RWPE1 (cell line): ENCODE results near the gene HNRNPA1.

Source experiments
- CTCF ChIA-PET: fragments of 350-600 bp; sonication (Branson Sonifier 250); formaldehyde crosslinking; extraction: SDS; loops from one replicate; lab custom pipeline; 2021; lab: Yijun Ruan, JAX
- POLR2A ChIA-PET: fragments of 400-600 bp; formaldehyde crosslinking; extraction: SDS; loops from one replicate; lab custom pipeline; 2020; ENCODE audit warnings: antibody characterized with exemption; ENCODE audit not compliant: low non-redundant PET; lab: Yijun Ruan, JAX
- DNase-seq: peaks from one replicate; pipeline ENCODE4 v3.0.0; 2012; ENCODE audit warnings: low spot score
- H3K27ac ChIP-seq: fragments of 450-650 bp; 2 replicates; pipeline ENCODE4 v1.5.1; 2017
- CTCF ChIP-seq: fragments of 450-650 bp; conservative IDR thresholded peaks from 2 replicates; pipeline ENCODE4 v1.5.1; 2017; ENCODE audit warnings: low read depth, mild to moderate bottlenecking

The HNRNPA1 gene

DNA sequence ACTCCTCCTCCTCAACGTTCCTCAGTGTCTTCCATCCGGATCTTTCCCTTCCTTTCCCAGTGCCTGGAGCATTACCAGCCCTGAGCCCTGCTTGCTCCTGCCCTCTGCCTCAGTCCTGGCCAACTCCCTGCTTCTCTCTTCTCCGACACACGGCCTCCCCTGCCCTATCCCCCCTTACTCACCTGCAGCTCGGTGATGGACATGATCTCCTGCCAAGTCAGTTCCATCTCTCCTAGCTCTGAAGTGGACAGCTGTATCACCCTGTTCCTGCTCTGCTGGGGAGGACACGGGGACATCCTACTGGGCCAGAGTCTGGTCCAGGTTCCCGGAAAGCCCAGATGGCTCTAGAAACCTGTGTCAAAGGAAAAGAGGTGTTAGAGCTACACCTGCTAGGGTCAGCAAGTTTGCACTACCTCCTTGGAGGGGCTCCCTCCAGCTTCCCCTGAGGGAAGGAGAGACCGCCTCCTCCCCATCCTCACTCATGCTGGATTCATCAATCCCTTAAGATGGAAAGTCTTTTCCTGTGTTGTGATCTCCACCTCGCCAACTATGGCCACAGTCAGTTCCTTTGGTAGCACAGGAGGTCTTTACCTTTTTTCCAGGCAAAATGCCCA lies 14.5 kb downstream of the HNRNPA1 start:
- CTCF ChIA-PET = interaction anchor here (0.7 kb wide), 2 partner anchors 11 to 42 kb away, joined by 4 to 7 read pairs; no protein-coding TSS in a partner anchor
- POLR2A ChIA-PET = no interaction called here

DNA sequence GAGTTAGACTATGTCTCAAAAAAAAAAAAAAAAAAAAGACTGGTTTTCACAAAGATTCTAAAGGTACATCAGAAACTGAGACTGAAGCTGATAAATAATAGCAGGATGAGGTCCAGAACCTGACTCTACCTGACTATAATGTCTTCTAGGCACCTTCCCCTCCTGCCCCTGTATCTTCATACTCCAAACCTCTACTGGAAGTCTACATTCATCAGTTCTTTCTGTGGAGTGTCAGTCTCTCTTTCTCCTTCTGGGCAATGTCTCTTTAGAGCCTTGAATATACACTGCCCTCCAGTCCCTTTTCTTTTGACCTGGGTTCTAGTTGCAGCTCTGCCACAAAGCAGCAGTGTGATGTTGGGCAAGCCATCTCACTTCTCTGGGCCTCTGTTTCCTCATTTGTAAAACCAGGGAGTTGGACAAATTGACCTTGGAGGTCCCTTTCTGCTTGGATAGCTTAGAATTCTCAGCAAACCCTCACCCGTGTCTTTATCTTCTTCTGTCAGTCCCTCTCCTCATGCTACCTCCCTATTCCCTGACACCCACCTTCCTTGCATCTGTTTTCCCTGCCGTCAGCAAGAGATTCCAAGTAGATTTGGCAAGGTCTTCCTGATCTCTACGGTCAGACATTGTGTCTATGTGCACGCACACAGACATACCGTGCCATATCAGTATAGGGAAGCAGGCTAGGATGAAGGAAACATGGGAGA lies 16.0 kb downstream of the HNRNPA1 start:
- ChIA-PET POLR2A (no interaction called here), CTCF (interaction anchor here (0.6 kb wide), 1 partner anchor 31 kb away, joined by 3 read pairs; no protein-coding TSS in a partner anchor)
- no peak overlapping the region for H3K27ac ChIP-seq
- no peak for DNase-seq
- TF ChIP-seq CTCF = no peak

More for the DNA sequence above, 14.5 kb downstream of the HNRNPA1 start:
- DNase-seq = no peak
- H3K27ac ChIP-seq = no peak overlapping the region
- no peak for TF ChIP-seq CTCF

DNA sequence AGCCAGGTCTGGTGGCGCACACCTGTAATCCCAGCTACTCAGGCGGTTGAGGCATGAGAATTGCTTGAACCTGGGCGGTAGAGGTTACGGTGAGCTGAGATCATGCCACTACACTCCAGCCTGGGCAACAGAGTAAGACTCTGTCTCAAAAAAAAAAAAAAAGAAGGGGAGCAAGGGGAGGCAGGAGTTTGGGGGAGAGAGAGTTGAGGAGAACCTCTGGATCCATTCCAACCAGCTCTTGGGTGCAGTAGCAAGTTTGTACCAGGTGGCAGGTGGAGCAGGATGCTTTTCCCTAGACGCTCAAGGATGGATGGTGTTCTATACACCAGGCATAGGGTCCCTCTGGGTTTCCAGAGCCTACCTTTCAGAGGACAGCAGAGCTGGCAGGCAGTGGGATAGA lies 18.4 kb downstream of the HNRNPA1 start:
- POLR2A ChIA-PET = no interaction called here

DNA sequence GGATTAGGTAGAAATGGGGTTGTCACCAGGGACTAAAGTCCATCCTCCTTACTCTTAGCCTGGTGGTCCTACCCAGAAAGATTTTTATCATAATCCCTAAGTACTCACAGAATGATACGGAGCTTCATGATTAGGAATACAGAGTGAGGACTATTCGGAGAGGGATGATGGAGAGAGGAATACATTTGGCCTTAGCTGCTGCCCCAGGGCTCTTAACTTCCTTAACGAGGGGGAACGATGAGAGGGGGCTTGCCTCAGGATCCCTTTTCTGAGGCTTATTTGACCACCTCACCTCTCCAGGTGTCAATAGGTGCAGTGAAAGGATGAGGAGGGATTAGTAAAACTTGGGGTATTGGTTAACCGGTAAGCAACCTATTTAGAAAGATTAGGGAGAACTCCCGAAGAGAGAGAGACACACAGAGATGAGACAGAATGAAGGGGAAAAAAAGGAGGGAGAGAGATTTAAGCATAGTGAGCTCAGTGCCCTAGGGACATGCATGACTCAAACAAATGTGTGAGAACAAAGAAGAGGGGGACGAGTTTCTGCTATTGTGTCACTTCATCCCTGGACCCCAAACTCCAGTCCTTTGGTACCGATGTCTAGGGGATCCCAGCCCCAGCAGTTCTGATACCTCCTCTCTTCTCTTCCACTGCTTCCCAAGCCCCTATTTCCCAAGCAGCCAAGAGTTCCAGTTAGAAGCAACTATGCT lies 19.1 kb downstream of the HNRNPA1 start:
- ChIA-PET POLR2A (no interaction called here), CTCF (interaction anchor here (0.6 to 1.2 kb wide), 9 partner anchors 7 to 139 kb away, joined by 3 to 7 read pairs (median 3); no protein-coding TSS in a partner anchor)
- TF ChIP-seq CTCF = no peak
- DNase-seq = no peak
- no peak overlapping the region for H3K27ac ChIP-seq

More for the DNA sequence above, 18.4 kb downstream of the HNRNPA1 start:
- TF ChIP-seq CTCF = no peak
- CTCF ChIA-PET = interaction anchor here (0.7 to 1.2 kb wide), 3 partner anchors 11 to 47 kb away, joined by 3 to 4 read pairs (median 3); no protein-coding TSS in a partner anchor
- DNase-seq = no peak
- H3K27ac ChIP-seq = no peak overlapping the region

- no peak for TF ChIP-seq CTCF
- ChIA-PET POLR2A (no interaction called here), CTCF (interaction anchor here (0.6 to 1.2 kb wide), 5 partner anchors 8 to 139 kb away, joined by 3 read pairs; no protein-coding TSS in a partner anchor)
- H3K27ac ChIP-seq = peak overlapping the region; percentile 35
- no peak for DNase-seq
Observed at GRCh38 chr12:54300225-54300731, 19.8 kb downstream of the HNRNPA1 start.

DNA sequence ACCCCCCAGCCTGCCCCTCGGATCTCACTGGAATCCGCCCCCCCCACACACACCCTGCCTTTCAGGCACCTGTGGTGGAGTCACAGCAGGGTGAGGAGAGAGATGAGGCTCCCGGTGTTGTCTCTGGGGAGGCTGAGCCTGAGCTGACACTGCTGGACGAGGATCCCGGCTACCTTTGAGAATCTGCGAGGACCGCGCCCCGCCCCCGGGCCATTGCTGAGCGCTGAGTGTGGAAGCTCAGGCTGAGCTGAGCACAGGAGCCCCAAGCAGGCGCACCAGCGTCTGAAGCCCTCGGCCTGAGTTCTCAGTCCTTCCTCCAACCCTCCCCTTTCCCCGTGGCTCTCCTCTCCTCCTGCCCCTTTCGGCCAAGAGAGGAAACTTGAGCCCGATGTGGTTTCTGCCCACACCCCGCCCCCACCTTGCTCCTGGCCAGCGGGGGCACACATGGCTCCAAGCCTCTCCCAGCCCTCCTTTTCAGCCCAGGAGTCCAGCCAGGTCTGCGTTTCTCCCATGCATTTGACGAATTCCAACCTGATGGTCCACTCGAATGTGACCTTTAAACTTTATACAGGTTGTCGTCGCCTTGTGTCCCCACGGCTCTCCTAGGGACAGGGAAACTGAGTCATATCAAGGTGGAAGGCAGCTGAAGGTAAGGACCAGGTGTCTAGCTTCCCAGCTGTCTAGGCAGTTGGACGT lies 20.4 kb downstream of the HNRNPA1 start, which contains the start of gene NFE2:
Gene NFE2 (minus strand): TSS at position 284 of the 696 bp plus-strand sequence. CDS start 5,767 bp downstream, outside the sequence.
- peak; percentile 79 for DNase-seq
- POLR2A ChIA-PET = no interaction called here
- TF ChIP-seq CTCF = no peak
- CTCF ChIA-PET = no interaction called here
- H3K27ac ChIP-seq = peak within 1 kb of the TSS; percentile 35
